ENCODE data around the gene SIRPA. TPM values are rescaled to one million over a fixed set of nuclear protein-coding genes. Genes with fewer than 3 reads are reported as not detected.

SIRPA gene
- total RNA-seq, 2 donors from 2014 or later = 9.8 to 12.2 TPM

DNA sequence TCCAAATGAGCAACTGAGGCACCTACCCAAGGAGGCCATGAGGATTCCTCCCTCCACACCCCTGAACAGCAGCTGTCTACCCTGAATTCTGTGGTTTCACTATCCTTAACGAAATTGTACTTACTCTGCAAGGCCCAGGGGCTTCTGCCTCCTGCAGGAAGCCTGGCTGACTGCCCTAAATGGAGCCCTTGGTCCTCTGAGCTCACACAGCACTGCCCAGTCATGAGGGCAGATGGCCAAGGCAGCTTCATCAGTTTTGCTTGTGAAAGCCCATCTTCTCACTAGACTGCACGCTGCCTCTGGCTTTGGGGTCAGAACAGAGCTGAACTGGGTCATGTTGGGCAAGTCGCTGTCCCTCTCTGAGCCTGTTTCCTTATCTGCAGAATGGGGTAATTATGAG is 26.4 kb upstream of the SIRPA start:
- Histone ChIP-seq H3K36me3 (no peaks in the 10 kb centered on the region), H3K9ac (ENCODE audit: low read depth in 2 of 2, low read length in 2 of 2) (no peak overlapping the region), H3K27me3 (no peaks in the 10 kb centered on the region), H3K4me1 (no peaks in the 10 kb centered on the region), H3K4me3 (no peak overlapping the region), H3K9me3 (no peaks in the 10 kb centered on the region), H3K27ac (no peak overlapping the region)
- TF ChIP-seq, protein P1, sequence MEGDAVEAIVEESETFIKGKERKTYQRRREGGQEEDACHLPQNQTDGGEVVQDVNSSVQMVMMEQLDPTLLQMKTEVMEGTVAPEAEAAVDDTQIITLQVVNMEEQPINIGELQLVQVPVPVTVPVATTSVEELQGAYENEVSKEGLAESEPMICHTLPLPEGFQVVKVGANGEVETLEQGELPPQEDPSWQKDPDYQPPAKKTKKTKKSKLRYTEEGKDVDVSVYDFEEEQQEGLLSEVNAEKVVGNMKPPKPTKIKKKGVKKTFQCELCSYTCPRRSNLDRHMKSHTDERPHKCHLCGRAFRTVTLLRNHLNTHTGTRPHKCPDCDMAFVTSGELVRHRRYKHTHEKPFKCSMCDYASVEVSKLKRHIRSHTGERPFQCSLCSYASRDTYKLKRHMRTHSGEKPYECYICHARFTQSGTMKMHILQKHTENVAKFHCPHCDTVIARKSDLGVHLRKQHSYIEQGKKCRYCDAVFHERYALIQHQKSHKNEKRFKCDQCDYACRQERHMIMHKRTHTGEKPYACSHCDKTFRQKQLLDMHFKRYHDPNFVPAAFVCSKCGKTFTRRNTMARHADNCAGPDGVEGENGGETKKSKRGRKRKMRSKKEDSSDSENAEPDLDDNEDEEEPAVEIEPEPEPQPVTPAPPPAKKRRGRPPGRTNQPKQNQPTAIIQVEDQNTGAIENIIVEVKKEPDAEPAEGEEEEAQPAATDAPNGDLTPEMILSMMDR (IDR thresholded peaks at IDR 0.05) = no peak
- DNase-seq = no peak
- intact Hi-C loops (cut with DNase I) = no loop called here

DNA sequence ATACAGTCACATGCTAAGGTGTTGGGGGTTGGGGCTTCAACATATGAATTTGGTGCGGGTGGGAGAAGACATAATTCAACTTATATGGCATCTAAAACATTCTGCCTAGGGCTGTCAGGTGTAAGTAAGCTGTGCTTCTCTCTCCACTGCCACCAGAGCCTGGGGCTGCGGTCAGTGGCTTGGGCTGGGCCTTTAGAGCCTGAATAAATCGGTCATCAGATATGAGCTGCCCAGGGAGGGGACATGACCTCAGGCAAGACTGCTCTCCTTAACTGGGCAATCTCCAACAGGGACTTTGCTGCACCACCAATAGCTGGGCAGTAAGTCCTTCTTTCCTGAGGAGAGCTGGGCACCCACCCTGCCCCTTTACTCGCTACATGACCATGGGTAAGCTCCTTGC is 24.9 kb upstream of the SIRPA start:
- H3K4me3 ChIP-seq = no peak overlapping the region
- H3K36me3 ChIP-seq = no peaks in the 10 kb centered on the region
- TF ChIP-seq, protein P1 (IDR thresholded peaks at IDR 0.05) = no peak
- no peaks in the 10 kb centered on the region for H3K4me1 ChIP-seq
- H3K9ac ChIP-seq (ENCODE audit: low read depth in 2 of 2, low read length in 2 of 2) = no peak overlapping the region
- intact Hi-C loops (cut with DNase I) = no loop called here
- H3K27ac ChIP-seq = no peak overlapping the region
- no peaks in the 10 kb centered on the region for H3K9me3 ChIP-seq
- DNase-seq = no peak
- no peaks in the 10 kb centered on the region for H3K27me3 ChIP-seq

DNA sequence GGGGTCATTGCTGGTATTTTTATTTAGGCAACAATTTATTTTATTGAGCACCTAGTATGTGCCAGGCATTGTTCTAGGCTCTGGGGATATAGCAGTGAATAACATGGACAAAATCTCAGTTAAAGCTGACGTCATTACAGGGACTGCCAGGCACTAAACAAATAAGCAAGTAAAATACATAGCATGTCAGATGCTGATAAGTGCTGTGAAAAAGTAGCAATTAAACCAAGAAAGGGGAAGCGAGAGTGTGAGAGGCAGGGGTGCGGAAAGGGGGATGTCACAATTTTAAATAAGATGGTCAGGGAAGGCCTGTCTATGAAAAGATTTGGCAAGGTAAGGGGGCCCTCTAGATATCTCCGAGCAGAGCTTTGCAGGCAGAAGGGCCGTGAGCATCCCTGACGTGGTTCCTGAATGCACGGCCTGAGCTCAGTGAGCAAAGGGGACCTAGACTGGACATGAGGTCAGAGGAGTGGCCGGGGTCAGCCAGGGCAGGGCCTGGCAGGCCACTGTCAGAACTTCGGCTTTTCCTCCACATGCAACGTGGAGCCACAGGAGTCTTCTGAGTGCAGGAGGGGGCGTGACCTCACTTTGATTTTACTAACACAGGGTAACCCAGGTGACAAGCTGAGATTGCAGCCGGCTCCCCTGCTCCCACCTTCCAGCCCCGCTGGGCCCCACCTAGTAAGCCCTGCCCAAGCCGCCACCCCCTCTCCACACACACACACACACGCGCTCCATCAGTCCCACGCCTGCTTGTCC is 24.2 kb upstream of the SIRPA start:
- no peaks in the 10 kb centered on the region for H3K27me3 ChIP-seq
- no peak overlapping the region for H3K27ac ChIP-seq
- DNase-seq = no peak
- no peaks in the 10 kb centered on the region for H3K36me3 ChIP-seq
- no peak overlapping the region for H3K4me3 ChIP-seq
- no peaks in the 10 kb centered on the region for H3K4me1 ChIP-seq
- no peaks in the 10 kb centered on the region for H3K9me3 ChIP-seq
- TF ChIP-seq, protein P1 (IDR thresholded peaks at IDR 0.05) = no peak
- H3K9ac ChIP-seq (ENCODE audit: low read depth in 2 of 2, low read length in 2 of 2) = no peak overlapping the region
- intact Hi-C loops (cut with DNase I) = no loop called here

DNA sequence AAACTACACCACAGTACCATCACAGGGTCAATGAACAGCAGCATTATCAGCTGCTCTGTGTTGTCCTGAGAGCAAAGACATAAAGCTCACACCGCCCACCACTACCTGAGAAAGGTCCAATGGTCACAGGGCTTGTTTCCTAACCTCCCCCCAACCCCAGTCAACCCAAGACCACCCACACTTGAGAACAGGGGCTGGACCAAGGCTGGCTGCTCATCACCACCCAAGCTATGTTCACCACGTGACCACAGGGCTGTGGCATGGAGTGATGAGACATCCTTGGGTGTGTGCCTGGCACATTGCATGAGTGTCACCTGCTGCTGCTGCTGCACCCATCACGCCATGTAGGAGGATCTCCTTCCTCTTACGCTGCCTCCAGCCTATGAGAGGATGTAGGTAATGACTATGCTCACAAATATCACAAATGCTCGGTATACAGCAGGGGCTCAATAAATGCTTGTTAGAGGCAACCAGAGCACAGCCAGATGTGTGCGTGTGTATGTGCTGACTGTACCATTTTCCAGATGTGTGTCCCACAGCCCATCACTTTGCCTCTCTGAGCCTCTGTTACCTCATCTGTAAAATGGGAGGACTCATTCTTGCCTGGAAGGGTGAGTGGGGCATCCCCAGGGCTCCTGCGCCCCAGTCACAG is 23.3 kb upstream of the SIRPA start:
- Histone ChIP-seq H3K9ac (ENCODE audit: low read depth in 2 of 2, low read length in 2 of 2) (no peak overlapping the region), H3K36me3 (no peaks in the 10 kb centered on the region), H3K27me3 (no peaks in the 10 kb centered on the region), H3K4me3 (no peak overlapping the region), H3K27ac (no peak overlapping the region), H3K9me3 (no peaks in the 10 kb centered on the region), H3K4me1 (no peaks in the 10 kb centered on the region)
- intact Hi-C loops (cut with DNase I) = no loop called here
- TF ChIP-seq, protein P1 (IDR thresholded peaks at IDR 0.05) = no peak
- DNase-seq = no peak

DNA sequence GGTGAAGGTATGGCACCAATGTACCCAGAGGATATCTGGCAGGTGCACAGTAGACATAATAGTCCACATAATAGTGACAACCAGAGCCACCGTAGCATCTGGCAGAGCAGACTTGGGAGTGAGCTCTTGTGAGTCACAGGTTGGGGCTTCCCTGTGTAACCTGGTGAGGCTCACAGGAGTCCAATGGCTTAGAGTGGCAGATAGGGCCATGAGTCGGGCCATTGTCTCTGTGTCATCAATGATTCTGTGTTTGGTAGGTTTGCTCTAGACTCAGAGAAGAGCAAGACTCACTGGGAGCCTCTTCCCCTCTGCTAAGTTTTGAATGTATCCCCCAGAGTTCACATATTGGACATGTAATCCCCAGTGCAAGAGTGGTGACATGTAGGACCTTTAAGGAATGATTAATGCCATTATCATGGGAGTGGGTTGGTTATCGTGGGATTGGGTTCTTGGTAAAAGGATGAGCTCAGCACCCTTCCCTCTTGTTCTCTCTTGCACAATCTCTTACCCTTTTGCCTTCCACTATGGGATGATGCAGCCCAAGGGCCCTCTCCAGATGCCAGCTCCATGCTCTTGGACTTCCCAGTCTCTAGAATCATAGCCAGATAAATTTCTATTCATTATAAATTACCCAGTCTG is 22.6 kb upstream of the SIRPA start:
- TF ChIP-seq, protein P1 (IDR thresholded peaks at IDR 0.05) = no peak
- H3K4me1 ChIP-seq = no peaks in the 10 kb centered on the region
- DNase-seq = no peak
- H3K36me3 ChIP-seq = no peaks in the 10 kb centered on the region
- H3K4me3 ChIP-seq = no peak overlapping the region
- H3K27ac ChIP-seq = no peak overlapping the region
- no peaks in the 10 kb centered on the region for H3K27me3 ChIP-seq
- H3K9me3 ChIP-seq = no peaks in the 10 kb centered on the region
- H3K9ac ChIP-seq (ENCODE audit: low read depth in 2 of 2, low read length in 2 of 2) = no peak overlapping the region
- intact Hi-C loops (cut with DNase I) = no loop called here
